ENCODE results near the gene CDHR1.
"Not testable (repeated sequence)": the region's sequence is repeated elsewhere in the genome, so short reads cannot be mapped to it uniquely, and the experiment has no call there.

Gene CDHR1

GRCh38 chr10:84194424-84195043 lies at the start of gene CDHR1:
TSS of gene CDHR1 (plus strand) at chr10:84194537. CDS start at chr10:84194761, 224 bp downstream.
- no peaks in the 10 kb centered on the region for H3K9me3 ChIP-seq (ENCODE audit: control insufficient read depth, low read length)
- no peaks in the 10 kb centered on the region for H3K4me1 ChIP-seq (ENCODE audit: control insufficient read depth, insufficient read depth, low read length)
- no peak within 1 kb of the TSS for H3K4me3 ChIP-seq (ENCODE audit: low read length)
- H3K27me3 ChIP-seq (ENCODE audit: control insufficient read depth, insufficient read depth, low read length) = peaks cover 58% of the 10 kb centered on the region
- no peaks in the 10 kb centered on the region for H3K36me3 ChIP-seq (ENCODE audit: control insufficient read depth, insufficient read depth, low read length)
- H3K9ac ChIP-seq (ENCODE audit: low read length) = no peak within 1 kb of the TSS

- no peaks in the 10 kb centered on the region for H3K27me3 ChIP-seq (ENCODE audit: control insufficient read depth, insufficient read depth, low read length)
- H3K36me3 ChIP-seq (ENCODE audit: control insufficient read depth, insufficient read depth, low read length) = peaks cover 5% of the 10 kb centered on the region
- no peak overlapping the region for H3K4me3 ChIP-seq (ENCODE audit: low read length)
- no peaks in the 10 kb centered on the region for H3K9me3 ChIP-seq (ENCODE audit: control insufficient read depth, low read length)
- no peak overlapping the region for H3K9ac ChIP-seq (ENCODE audit: low read length)
- no peaks in the 10 kb centered on the region for H3K4me1 ChIP-seq (ENCODE audit: control insufficient read depth, insufficient read depth, low read length)
These were observed 47.0 kb upstream of the CDHR1 start for GRCh38 chr10:84147347-84147746.

DNA sequence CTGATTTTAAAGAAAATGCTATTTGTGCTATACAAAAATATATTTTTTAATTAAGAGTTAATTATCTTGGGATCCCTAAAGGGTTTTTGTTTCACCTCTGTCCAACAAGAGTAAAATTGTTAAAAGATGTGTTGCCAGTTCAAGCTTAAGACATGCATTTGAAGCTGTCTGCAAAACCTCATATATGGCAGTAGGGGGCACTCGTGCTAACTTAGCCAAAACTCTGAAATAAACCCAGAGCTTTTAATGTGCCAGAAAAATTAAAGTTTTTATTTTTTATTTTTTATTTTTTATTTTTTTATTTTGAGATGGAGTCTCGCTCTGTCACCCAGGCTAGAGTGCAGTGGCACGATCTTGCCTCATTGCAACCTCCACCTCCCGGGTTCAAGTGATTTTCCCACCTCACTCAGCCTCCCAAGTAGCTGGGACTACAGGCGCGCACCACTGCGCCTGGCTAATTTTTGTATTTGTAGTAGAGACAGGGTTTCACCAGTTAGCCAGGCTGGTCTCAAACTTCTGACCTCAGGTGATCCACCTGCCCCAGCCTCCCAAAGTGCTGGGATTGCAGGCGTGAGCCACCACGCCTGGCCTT lies 46.2 kb upstream of the CDHR1 start:
- not testable (repeated sequence) for H3K27me3 ChIP-seq (ENCODE audit: control insufficient read depth, insufficient read depth, low read length); H3K9ac ChIP-seq (ENCODE audit: low read length); H3K4me3 ChIP-seq (ENCODE audit: low read length); H3K36me3 ChIP-seq (ENCODE audit: control insufficient read depth, insufficient read depth, low read length); H3K4me1 ChIP-seq (ENCODE audit: control insufficient read depth, insufficient read depth, low read length); H3K9me3 ChIP-seq (ENCODE audit: control insufficient read depth, low read length)

- Histone ChIP-seq H3K4me3 (ENCODE audit: low read length) (no peak overlapping the region), H3K9me3 (ENCODE audit: control insufficient read depth, low read length) (no peaks in the 10 kb centered on the region), H3K4me1 (ENCODE audit: control insufficient read depth, insufficient read depth, low read length) (no peaks in the 10 kb centered on the region), H3K27me3 (ENCODE audit: control insufficient read depth, insufficient read depth, low read length) (no peaks in the 10 kb centered on the region), H3K9ac (ENCODE audit: low read length) (no peak overlapping the region), H3K36me3 (ENCODE audit: control insufficient read depth, insufficient read depth, low read length) (no peaks in the 10 kb centered on the region)
These were observed 44.5 kb upstream of the CDHR1 start for GRCh38 chr10:84149854-84150253.

DNA sequence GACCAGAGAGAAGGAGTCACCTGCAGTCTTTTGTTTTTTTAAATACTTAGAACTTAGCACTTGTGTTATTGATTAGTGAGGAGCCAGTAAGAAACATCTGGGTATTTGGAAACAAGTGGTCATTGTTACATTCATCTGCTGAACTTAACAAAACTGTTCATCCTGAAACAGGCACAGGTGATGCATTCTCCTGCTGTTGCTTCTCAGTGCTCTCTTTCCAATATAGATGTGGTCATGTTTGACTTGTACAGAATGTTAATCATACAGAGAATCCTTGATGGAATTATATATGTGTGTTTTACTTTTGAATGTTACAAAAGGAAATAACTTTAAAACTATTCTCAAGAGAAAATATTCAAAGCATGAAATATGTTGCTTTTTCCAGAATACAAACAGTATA lies 41.6 kb upstream of the CDHR1 start:
- H3K36me3 ChIP-seq (ENCODE audit: control insufficient read depth, insufficient read depth, low read length) = no peaks in the 10 kb centered on the region
- H3K4me1 ChIP-seq (ENCODE audit: control insufficient read depth, insufficient read depth, low read length) = no peaks in the 10 kb centered on the region
- H3K4me3 ChIP-seq (ENCODE audit: low read length) = no peak overlapping the region
- H3K9ac ChIP-seq (ENCODE audit: low read length) = no peak overlapping the region
- H3K27me3 ChIP-seq (ENCODE audit: control insufficient read depth, insufficient read depth, low read length) = no peaks in the 10 kb centered on the region
- no peaks in the 10 kb centered on the region for H3K9me3 ChIP-seq (ENCODE audit: control insufficient read depth, low read length)

- H3K9ac ChIP-seq (ENCODE audit: low read length) = no peak overlapping the region
- H3K9me3 ChIP-seq (ENCODE audit: control insufficient read depth, low read length) = no peaks in the 10 kb centered on the region
- H3K4me3 ChIP-seq (ENCODE audit: low read length) = no peak overlapping the region
- no peaks in the 10 kb centered on the region for H3K4me1 ChIP-seq (ENCODE audit: control insufficient read depth, insufficient read depth, low read length)
- H3K36me3 ChIP-seq (ENCODE audit: control insufficient read depth, insufficient read depth, low read length) = no peaks in the 10 kb centered on the region
- peaks cover 4% of the 10 kb centered on the region for H3K27me3 ChIP-seq (ENCODE audit: control insufficient read depth, insufficient read depth, low read length)
These were observed 38.8 kb upstream of the CDHR1 start for GRCh38 chr10:84155521-84155920.

DNA sequence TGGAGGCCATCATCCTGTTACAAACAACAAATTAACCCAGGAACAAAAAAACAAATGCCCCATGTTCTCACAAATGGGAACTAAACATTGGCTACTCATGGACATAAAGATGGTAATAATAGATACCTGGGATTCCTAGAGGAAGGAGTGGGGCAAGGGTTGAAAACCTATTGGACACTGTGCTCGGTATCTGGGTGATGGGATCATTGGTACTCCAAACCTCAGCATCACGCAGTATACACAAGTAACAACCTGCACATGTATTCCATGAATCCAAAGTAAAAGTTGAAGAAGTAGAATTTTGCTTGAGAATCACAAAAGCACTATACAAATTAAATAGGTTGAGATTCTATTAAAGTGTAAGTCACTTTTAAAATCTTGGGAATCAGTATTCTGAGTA lies 38.3 kb upstream of the CDHR1 start:
- H3K9ac ChIP-seq (ENCODE audit: low read length) = no peak overlapping the region
- H3K4me1 ChIP-seq (ENCODE audit: control insufficient read depth, insufficient read depth, low read length) = no peaks in the 10 kb centered on the region
- no peaks in the 10 kb centered on the region for H3K9me3 ChIP-seq (ENCODE audit: control insufficient read depth, low read length)
- H3K4me3 ChIP-seq (ENCODE audit: low read length) = no peak overlapping the region
- no peaks in the 10 kb centered on the region for H3K36me3 ChIP-seq (ENCODE audit: control insufficient read depth, insufficient read depth, low read length)
- H3K27me3 ChIP-seq (ENCODE audit: control insufficient read depth, insufficient read depth, low read length) = peaks cover 4% of the 10 kb centered on the region

DNA sequence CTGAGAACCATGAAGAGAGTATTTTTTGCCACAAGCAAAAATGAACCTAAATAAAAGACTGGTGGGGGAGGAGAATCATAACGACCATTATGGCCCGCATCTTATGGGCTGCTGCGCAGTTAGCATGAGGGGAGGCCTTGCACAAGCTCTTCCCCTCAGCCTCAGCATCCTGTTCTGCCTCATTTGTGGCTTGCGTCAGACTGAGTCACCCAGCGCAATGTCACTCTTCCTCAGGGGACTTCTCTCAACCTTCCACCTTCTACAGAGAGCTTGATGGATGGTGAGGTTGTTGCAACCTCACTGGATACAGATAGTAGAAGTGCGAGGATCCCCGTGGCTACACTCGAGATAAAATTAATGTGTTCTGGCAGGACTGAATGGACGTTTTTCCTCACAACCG lies 37.6 kb upstream of the CDHR1 start:
- H3K9me3 ChIP-seq (ENCODE audit: control insufficient read depth, low read length) = no peaks in the 10 kb centered on the region
- no peak overlapping the region for H3K9ac ChIP-seq (ENCODE audit: low read length)
- H3K4me1 ChIP-seq (ENCODE audit: control insufficient read depth, insufficient read depth, low read length) = no peaks in the 10 kb centered on the region
- no peaks in the 10 kb centered on the region for H3K36me3 ChIP-seq (ENCODE audit: control insufficient read depth, insufficient read depth, low read length)
- no peak overlapping the region for H3K4me3 ChIP-seq (ENCODE audit: low read length)
- peaks cover 4% of the 10 kb centered on the region for H3K27me3 ChIP-seq (ENCODE audit: control insufficient read depth, insufficient read depth, low read length)

DNA sequence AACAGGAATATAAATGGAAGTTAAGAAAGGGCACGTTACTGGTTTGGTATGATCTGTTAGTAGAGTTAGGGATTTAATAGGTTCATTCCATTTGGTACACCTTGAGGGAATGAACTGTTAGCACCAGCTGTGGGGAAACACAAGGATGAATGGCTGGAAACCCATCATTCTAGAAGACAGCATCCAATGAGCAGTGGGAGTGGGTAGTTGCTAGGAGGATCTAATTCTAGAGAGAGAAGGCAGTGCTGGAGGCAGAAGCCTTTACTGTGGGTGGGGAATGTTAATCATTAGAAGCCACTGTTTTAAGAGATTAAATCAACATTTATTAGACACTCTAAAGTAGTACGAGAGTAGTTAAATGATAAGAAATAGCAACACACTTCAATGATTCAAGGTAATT lies 36.3 kb upstream of the CDHR1 start:
- H3K36me3 ChIP-seq (ENCODE audit: control insufficient read depth, insufficient read depth, low read length) = no peaks in the 10 kb centered on the region
- H3K9ac ChIP-seq (ENCODE audit: low read length) = no peak overlapping the region
- no peaks in the 10 kb centered on the region for H3K9me3 ChIP-seq (ENCODE audit: control insufficient read depth, low read length)
- no peaks in the 10 kb centered on the region for H3K4me1 ChIP-seq (ENCODE audit: control insufficient read depth, insufficient read depth, low read length)
- no peak overlapping the region for H3K4me3 ChIP-seq (ENCODE audit: low read length)
- peaks cover 4% of the 10 kb centered on the region for H3K27me3 ChIP-seq (ENCODE audit: control insufficient read depth, insufficient read depth, low read length)

GRCh38 chr10:84158550-84158949 lies 35.8 kb upstream of the CDHR1 start:
- Histone ChIP-seq H3K4me3 (ENCODE audit: low read length) (no peak overlapping the region), H3K36me3 (ENCODE audit: control insufficient read depth, insufficient read depth, low read length) (no peaks in the 10 kb centered on the region), H3K9ac (ENCODE audit: low read length) (no peak overlapping the region), H3K9me3 (ENCODE audit: control insufficient read depth, low read length) (no peaks in the 10 kb centered on the region), H3K4me1 (ENCODE audit: control insufficient read depth, insufficient read depth, low read length) (no peaks in the 10 kb centered on the region), H3K27me3 (ENCODE audit: control insufficient read depth, insufficient read depth, low read length) (peaks cover 4% of the 10 kb centered on the region)

GRCh38 chr10:84159076-84159685 lies 35.2 kb upstream of the CDHR1 start:
- no peaks in the 10 kb centered on the region for H3K4me1 ChIP-seq (ENCODE audit: control insufficient read depth, insufficient read depth, low read length)
- peaks cover 6% of the 10 kb centered on the region for H3K27me3 ChIP-seq (ENCODE audit: control insufficient read depth, insufficient read depth, low read length)
- no peaks in the 10 kb centered on the region for H3K36me3 ChIP-seq (ENCODE audit: control insufficient read depth, insufficient read depth, low read length)
- no peaks in the 10 kb centered on the region for H3K9me3 ChIP-seq (ENCODE audit: control insufficient read depth, low read length)
- H3K9ac ChIP-seq (ENCODE audit: low read length) = no peak overlapping the region
- H3K4me3 ChIP-seq (ENCODE audit: low read length) = no peak overlapping the region

DNA sequence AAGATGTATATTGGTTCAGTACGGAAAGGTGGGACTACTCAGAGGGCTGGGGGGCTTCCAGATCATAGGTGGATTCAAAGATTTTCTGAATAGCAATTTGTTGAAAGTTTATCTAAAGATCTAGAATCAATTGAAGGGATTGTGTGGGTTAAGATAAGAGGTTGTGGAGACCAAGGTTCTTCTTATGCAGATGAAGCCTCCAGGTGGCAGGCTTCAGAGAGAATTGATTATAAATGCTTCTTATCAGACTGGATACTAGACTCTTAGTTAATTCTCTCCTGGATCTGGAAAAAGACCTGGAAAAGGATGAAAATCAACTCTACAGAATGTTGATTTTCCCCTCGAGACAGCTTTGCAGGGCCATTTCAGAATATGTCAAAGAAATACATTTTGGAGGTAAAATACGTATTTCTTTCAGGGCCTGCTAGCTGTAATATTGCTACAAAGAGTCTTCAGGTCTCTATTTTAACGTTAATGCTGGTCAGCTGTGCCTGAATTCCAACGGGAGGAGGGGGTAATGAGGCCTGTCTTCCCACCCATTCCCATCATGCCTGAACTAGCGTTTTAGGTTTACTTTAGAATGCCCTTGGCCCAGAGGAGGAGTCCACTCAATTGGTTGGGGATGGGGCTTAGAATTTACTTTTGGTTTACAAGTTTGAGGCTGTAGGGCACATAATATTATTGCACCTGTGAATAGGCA lies 33.5 kb upstream of the CDHR1 start:
- no peak overlapping the region for H3K9ac ChIP-seq (ENCODE audit: low read length)
- H3K4me1 ChIP-seq (ENCODE audit: control insufficient read depth, insufficient read depth, low read length) = no peaks in the 10 kb centered on the region
- no peaks in the 10 kb centered on the region for H3K9me3 ChIP-seq (ENCODE audit: control insufficient read depth, low read length)
- peaks cover 6% of the 10 kb centered on the region for H3K27me3 ChIP-seq (ENCODE audit: control insufficient read depth, insufficient read depth, low read length)
- no peak overlapping the region for H3K4me3 ChIP-seq (ENCODE audit: low read length)
- H3K36me3 ChIP-seq (ENCODE audit: control insufficient read depth, insufficient read depth, low read length) = no peaks in the 10 kb centered on the region
